Ramos (cell line): ENCODE results near the gene TAB2.
"Not testable (repeated sequence)": the region's sequence is repeated elsewhere in the genome, so short reads cannot be mapped to it uniquely, and the experiment has no call there.

Experiments used
- in situ Hi-C: fragments of 300-500 bp; cut with MboI; formaldehyde crosslinking; loops from one replicate; pipeline ENCODE4 v1.14.3; 2022; ENCODE audit warnings: low sequenced_read_pairs; ENCODE audit not compliant: unreplicated experiment

Gene TAB2

DNA sequence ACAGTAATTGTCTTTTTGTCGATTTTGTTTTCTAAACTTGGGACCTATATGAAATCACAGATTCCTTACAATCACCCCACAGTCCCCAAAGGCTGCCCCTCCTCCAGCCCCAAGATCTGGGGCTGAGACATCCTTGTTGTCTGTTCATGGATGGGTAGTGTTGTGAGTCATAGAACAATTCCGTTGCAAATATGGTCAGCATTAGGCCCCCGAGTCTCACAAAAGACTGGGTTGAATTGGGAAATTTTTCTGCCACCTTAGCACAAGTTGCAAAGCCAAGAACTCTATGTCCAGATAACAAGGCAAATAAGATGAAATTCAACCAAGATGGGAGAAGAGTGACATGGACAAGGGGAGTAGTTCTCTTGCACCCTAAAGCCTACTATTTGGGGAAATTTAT, 10.5 kb upstream of the TAB2 start:
- in situ Hi-C loops = no loop called here

GRCh38 chr6:149311293-149311692, 6.2 kb upstream of the TAB2 start:
- in situ Hi-C loops = no loop called here

DNA sequence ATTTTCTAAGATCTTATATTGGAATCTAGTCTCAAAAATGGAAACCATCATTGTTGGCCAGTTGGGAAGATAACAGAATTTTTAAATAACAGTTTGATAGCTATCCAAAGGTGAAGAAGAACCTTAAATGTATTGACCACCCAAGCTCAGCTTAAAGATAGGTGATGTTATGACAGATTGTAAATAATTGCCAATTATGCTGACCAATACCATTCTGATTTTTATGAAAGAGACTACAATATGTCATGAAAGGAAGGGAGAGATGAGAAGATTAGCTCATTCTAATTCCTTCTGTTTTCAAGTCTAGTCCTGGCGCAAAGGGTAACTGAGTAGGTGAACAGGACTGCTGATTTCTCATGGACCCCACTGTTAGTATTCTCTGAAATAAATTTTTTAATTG, 5.7 kb upstream of the TAB2 start:
- in situ Hi-C loops = no loop called here

DNA sequence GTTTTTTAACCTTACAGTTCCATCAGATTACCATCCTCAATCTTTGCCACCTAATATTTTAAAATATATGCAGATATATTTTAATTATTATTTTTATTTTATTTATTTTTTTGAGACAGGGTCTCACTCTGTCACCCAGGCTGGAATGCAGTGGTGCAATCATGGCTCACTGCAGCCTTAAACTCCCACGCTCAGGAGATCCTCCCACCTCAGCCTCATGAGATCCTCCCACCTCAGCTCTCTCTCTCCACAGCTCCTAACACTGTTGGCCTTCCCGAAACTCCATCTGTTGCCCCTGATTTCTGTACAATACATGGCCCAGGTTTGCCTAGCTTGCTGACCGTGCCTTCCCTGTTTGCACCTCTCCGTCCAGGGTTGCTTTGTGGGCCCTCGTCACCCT, 4.4 kb upstream of the TAB2 start:
- in situ Hi-C loops = no loop called here

GRCh38 chr6:149313861-149314260, 3.7 kb upstream of the TAB2 start:
- in situ Hi-C loops = no loop called here

- in situ Hi-C loops = no loop called here
Measured at GRCh38 chr6:149314325-149314905, 3.1 kb upstream of the TAB2 start.

DNA sequence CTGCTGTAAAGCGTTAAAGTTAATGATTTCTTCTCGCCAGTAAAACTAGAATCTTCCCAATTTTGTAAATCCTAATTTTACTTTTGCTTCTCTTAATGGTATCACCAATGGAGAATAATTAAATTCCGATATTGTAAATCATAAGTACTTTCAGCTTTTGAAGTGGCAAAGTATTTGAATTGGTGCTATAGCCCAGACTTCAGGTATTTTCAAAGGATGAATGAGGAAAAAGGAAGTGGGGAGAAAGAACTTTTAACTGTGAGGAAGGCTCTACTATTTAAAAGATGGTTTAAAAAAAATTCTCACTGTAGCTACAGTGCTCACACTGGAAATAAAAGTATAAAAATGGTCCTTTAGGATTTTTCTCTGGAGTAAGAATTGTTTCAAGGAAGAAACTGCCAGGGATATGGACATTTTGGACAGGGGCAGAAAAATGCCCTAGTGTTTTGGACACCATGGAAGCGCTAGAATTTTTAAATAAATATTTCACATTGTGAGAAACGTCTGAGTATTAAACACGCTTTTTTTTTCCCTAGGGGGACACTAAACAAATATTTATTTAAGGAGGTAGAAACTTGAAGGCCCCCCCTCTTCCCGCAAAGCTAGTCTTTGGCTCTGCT, 1.3 kb upstream of the TAB2 start:
- in situ Hi-C loops = no loop called here

- in situ Hi-C loops = no loop called here
Measured at GRCh38 chr6:149316740-149317643, 520 bp upstream of the TAB2 start.

DNA sequence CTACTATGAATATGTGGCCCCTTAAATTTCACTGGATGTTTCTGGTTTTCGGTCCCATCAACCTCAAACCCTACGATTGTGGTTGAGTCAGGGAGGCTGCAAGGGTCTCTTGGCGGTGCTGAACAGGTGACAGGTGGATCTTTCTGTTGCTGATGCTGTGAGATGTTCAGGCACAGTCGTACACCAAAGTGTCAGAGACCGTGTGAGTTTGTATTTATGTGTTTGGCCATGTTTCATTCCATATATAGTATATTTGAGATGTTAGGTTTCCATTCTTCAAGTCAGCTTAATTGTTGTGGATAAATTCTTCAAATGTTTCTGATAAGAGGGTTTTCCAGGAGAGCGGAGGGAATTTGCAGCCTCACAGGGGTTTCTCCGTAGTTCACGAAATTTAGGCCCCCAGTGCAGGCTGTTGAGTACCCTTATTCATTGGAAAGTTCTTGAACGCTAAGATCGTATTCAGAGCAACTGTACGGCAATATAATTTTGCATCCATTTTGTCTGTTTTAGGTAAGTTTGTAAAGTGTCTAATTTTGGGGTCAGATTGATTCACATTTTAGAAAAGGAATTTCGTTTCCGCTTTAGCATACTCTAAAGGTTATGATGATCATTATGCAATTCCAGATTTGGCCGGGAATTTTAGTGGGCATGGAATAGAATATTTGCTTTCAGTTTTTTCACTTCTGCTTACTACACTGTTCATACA, 1.2 kb downstream of the TAB2 start:
- in situ Hi-C loops = no loop called here

- in situ Hi-C loops = no loop called here
Measured at GRCh38 chr6:149319422-149319821, 1.9 kb downstream of the TAB2 start.

DNA sequence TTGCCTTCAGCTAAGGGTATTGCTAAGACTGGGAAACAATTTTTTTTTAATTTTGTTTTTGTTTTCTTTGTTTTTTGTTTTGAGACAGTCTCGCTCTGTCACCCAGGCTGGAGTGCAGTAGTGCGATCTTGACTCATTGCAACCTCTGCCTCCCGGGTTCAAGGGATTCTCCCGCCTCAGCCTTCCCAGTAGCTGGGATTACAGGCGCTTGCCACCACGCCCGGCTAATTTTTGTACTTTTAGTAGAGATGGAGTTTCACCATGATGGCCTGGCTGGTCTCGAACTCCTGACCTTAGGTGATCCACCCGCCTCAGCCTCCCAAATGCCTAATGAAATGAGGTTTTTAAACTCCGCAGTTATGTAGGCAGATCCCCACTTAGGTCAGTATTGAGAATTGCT, 2.5 kb downstream of the TAB2 start:
- in situ Hi-C loops = not testable (repeated sequence)

- in situ Hi-C loops = no loop called here
Measured at GRCh38 chr6:149320796-149321195, 3.3 kb downstream of the TAB2 start.

GRCh38 chr6:149323353-149323752, 5.8 kb downstream of the TAB2 start:
- in situ Hi-C loops = no loop called here

DNA sequence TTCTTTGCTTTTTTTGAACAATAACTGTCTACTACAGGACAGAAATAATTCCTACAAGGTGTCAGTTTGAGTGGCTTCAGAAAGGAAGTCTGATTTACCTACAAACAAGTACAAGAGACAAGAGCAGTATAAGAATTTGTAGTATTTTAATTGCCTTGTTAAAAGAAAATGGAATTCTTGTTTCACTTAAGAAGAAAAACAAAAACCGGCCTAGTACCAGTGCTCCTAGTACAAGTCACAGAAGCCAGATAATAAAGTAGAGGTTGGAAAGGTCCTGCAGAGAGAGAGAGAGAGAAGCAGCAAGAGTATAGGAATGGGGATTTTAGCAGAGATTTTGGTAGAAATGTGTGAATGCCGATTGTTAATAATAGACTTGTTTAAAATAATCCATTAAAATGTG, 6.4 kb downstream of the TAB2 start:
- in situ Hi-C loops = no loop called here

DNA sequence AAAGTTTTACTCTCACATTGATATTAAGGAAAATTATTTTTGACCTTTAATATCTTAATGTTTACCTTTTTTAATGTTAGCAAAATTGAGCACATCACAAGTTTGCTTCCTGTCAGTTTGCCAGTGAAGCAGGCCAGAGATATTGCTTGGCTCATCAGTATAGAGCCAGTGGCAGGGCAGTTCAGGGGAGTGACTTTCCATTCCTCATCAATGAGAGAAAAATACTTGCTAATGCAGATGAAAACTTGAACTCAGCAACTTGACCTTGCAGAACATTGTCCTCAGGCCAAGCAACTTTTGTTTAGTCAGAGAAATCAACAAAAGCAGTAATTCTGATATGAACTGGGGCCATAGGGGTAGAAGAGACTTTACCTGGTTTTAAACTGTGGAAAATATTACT, 6.9 kb downstream of the TAB2 start:
- in situ Hi-C loops = no loop called here

GRCh38 chr6:149325648-149326236, 8.2 kb downstream of the TAB2 start:
- in situ Hi-C loops = no loop called here

DNA sequence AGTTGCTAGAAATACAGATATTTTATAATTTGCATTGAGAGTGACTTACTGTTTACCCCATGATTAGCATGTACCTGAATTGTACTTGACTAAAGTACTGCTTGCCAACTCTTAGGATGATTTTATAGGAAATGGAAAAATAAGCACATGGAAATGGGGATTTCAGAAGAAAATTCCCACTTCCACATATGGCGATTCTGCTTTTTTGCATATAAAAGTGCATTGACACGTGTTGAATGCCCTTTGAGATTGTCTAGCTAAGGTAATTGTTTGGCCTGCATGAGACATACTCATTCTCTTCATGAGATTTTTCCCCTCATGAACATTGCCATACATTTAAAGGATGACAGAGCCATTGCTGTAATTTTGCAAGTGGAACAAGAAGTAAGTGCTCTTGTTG, 10.1 kb downstream of the TAB2 start:
- in situ Hi-C loops = no loop called here

DNA sequence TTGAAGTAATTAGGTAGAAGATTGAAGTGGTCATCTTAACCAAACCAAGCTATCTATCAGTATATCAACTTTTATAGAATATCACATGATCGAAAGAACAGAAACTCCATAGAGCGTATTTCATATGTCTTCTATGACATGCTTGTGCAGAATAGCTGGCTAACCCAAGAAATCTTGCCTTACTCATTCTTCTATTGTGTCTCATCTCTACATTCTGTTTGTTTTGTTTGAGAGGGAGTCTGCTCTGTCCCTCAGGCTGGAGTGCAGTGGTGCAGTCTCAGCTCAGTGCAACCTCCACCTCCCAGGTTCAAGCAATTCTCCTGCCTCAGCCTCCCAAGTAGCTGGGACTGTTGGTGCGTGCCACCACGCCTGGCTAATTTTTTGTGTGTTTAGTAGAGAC, 10.6 kb downstream of the TAB2 start:
- in situ Hi-C loops = no loop called here

DNA sequence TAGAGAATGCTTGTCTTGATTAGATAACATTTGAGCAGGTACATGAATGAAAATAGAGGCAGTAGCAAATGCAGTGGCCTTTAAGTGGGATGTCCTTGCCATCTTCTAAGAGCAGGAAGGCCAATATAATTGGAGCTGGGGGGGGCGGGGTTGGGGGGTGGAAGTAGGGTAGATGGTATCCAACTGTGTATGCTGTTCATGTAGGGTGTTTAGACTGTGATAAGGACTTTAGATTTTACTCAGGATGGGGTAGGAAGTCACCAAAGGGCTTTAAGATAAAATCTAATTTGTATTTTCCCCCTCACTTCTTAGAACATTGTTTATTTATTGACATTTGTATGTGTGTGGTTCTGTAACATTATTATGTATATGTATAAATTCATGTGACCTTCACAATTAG, 12.0 kb downstream of the TAB2 start:
- in situ Hi-C loops = no loop called here

- in situ Hi-C loops = no loop called here
Measured at GRCh38 chr6:149330133-149330532, 12.6 kb downstream of the TAB2 start.
